Right cardiac atrium (tissue), 5 donors: ENCODE measurements around the gene SKA3. TPM values are rescaled to one million over a fixed set of nuclear protein-coding genes. Genes with fewer than 3 reads are reported as not detected.

Experiments
- ATAC-seq, 2 donors: fragments of 200-7000 bp; cut with Tn5 transposase; one replicate each; pipeline versions ENCODE4 v1.8.0 to v1.9.1; 2020; ENCODE audit warnings: moderate library complexity in 2 of 2, mild to moderate bottlenecking in 1 of 2
- DNase-seq, 3 donors: peaks; one replicate each; pipeline ENCODE4 v3.0.0-alpha.2; 2020
- H3K27ac ChIP-seq: one replicate; pipeline ENCODE4 v1.5.1; 2013; ENCODE audit warnings: mild to moderate bottlenecking, low read length, control low read depth, moderate library complexity
- H3K27me3 ChIP-seq: one replicate; pipeline ENCODE4 v1.6.1; 2013; ENCODE audit not compliant: control insufficient read depth, insufficient read depth
- H3K4me1 ChIP-seq: one replicate; pipeline ENCODE4 v1.6.1; 2013; ENCODE audit warnings: low read length; ENCODE audit not compliant: control insufficient read depth, insufficient read depth
- H3K4me3 ChIP-seq: one replicate; pipeline ENCODE4 v1.5.1; 2013; ENCODE audit warnings: low read length, control low read depth
- H3K9me3 ChIP-seq: one replicate; pipeline ENCODE4 v1.6.1; 2013; ENCODE audit warnings: low read length; ENCODE audit not compliant: control insufficient read depth
- WGBS: extraction: QIAGEN DNeasy Blood & Tissue Kit; methylation state at CpG from one replicate; pipeline ENCODE4 v1.1.7; 2013; 5-methylcytosine and 5-hydroxymethylcytosine counted together
- intact Hi-C, 4 donors: fragments of 100-400 bp; cut with DNase I; formaldehyde crosslinking; loops; one replicate each; pipeline versions ENCODE4 v1.11.0 to v1.14.0; 2022 to 2023
- polyA plus RNA-seq: library from polyadenylated mRNA; stranded (reverse); fragments of 200-250 nt; gene quantifications from one replicate; pipeline ENCODE4 v1.2.3, GENCODE V29; 2013
- total RNA-seq, 4 donors: library from RNA; stranded (reverse); fragmentation: NEBNext Ultra II Directional; extraction: Animal tissue kit (Norgen Biotek cat#: 25700); gene quantifications; one replicate each; pipeline ENCODE4 v1.2.1, GENCODE V29; 2021
- donor health status: healthy with polysubstance abuse.
- donor health status: DM: no; HTN: yes; CAD: no.
- donor health status: DM: no; HTN: no; CAD: no.
- donor health status: DM: no; HTN: yes; CAD: no; lungs with severe emphysema.
- donor health status: DM: yes; HTN: yes; CAD: no.

SKA3 gene
- total and polyA plus RNA-seq, 5 donors, result 0.07 to 0.91 (median 0.45) TPM; not detected in 1

DNA sequence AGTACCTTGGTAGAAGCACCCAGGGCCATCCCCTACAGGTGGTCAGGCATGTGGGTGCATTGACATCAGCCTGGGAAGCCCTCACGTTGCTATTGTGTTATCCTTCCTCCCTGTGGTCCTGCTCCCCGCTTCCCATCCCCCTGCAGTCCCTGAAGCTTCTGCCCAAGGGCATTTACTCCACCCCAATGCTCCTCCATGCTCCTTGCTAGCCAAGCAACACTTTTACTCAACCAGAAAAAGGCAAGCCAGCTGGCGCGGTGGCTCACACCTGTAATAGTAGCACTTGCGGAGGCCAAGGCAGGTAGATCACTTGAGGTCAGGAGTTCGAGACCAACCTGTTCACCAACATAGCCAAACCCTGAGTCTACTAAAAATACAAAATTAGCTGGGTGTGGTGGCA lies 60.2 kb downstream of the SKA3 start:
- Histone ChIP-seq H3K27me3 (no peaks in the 10 kb centered on the region), H3K9me3 (no peaks in the 10 kb centered on the region), H3K4me3 (no peak overlapping the region), H3K27ac (no peak overlapping the region), H3K4me1 (no peaks in the 10 kb centered on the region)
- ATAC-seq (no peak), DNase-seq (no peak)
- 92% methylated on average over 6 of the region's 6 CpGs for WGBS
- intact Hi-C loops, result loop anchor here in 1 of 4 donors (10.0 kb wide), 1 partner anchor 359 kb away; no protein-coding TSS in a partner anchor

DNA sequence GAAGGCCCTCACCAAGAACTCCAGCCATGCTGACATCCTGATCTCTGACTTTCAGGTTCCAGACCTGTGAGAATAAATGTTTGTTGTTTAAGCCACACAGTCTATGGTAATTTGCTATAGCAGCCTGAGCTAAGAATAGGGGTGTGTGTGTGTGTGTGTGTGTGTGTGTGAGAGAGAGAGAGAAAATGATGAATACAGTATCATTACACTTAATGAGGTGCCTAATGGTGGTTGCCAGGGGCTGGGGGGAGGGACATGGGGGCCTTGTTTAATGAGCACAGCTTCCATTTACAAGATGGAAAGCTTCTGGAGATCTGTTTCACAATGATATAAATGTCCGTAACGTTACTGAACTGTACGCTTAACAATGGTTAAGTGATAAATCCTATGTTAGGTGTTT lies 61.1 kb downstream of the SKA3 start:
- intact Hi-C loops, result loop anchor here in 1 of 4 donors (10.0 kb wide), 1 partner anchor 360 kb away; no protein-coding TSS in a partner anchor
- 87% methylated on average over 3 of the region's 3 CpGs for WGBS
- no peaks in the 10 kb centered on the region for H3K9me3 ChIP-seq
- H3K27ac ChIP-seq, result no peak overlapping the region
- H3K4me1 ChIP-seq, result no peaks in the 10 kb centered on the region
- DNase-seq (no peak), ATAC-seq (no peak)
- H3K4me3 ChIP-seq, result no peak overlapping the region
- no peaks in the 10 kb centered on the region for H3K27me3 ChIP-seq

DNA sequence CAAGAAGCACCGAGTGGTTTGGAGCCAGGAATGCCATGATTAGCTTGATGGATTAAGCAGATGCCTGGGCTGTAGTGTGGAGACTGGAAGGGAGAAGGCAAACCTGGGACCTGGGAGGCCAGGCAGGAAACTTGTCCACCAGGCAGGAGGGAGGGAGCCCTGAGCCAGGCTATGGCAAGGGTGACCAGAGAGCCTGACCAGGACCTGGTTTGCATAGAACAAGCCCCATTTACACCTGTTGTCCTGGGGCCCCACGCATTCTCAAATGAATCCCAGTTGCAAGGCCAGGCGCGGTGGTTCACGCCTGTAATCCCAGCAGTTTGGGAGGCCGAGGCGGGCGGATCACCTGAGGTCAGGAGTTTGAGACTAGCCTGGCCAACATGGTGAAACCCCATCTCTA lies 64.8 kb downstream of the SKA3 start:
- 88% methylated on average over 8 of the region's 8 CpGs for WGBS
- Histone ChIP-seq H3K4me1 (no peaks in the 10 kb centered on the region), H3K9me3 (no peaks in the 10 kb centered on the region), H3K27ac (no peak overlapping the region), H3K4me3 (no peak overlapping the region), H3K27me3 (no peaks in the 10 kb centered on the region)
- DNase-seq (no peak), ATAC-seq (no peak)
- intact Hi-C loops, result loop anchor here in 2 of 4 donors (5.0 to 10.0 kb wide), 2 partner anchors 363 to 366 kb away; no protein-coding TSS in a partner anchor

DNA sequence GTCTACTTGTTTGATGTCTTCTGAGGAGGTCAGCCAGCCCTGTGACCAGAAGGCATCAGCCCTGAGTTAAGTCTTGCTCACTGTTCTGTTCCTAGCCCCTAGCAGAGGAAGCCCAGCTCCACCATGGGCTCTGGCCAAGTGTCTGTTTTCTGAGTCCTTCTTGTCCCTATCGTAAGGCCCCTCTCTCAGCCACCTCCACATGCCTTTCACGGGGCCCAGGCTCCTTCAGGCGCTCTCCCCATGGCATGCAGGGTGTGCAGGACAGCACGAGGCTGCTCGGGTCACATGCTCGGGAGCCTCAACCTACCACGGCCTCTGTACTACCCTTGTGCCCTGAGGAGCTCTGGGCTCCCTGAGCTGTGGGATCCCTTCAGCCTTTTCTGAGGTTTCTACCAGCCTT lies 67.2 kb downstream of the SKA3 start:
- Histone ChIP-seq H3K27ac (no peak overlapping the region), H3K9me3 (no peaks in the 10 kb centered on the region), H3K27me3 (no peaks in the 10 kb centered on the region), H3K4me1 (no peaks in the 10 kb centered on the region), H3K4me3 (no peak overlapping the region)
- intact Hi-C loops, result no loop called here
- no peak for ATAC-seq
- no peak for DNase-seq
- WGBS, result 87% methylated on average over 7 of the region's 7 CpGs

DNA sequence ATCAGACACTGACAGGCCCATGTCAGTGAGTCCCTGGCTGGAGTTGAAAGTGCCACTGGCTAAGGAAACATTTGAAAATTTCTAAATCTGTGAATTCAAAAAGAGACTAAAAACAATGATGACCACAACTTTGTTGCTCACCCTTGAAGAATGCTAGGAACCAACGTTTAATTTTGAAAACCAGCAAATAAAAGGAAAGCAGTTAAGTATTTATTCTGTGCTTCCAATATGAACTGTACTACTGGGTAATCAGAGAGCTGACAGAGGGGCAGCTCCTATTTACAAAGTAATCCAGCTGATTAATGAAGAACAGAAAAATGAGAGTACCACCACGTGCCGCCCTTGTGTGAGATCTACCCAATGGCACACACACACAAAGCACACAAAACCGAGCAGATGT lies 70.3 kb downstream of the SKA3 start:
- DNase-seq (no peak), ATAC-seq (no peak)
- Histone ChIP-seq H3K4me1 (no peaks in the 10 kb centered on the region), H3K27me3 (no peaks in the 10 kb centered on the region), H3K9me3 (no peaks in the 10 kb centered on the region), H3K4me3 (no peak overlapping the region), H3K27ac (no peak overlapping the region)
- intact Hi-C loops, result no loop called here
- WGBS, result 59% methylated on average over 4 of the region's 4 CpGs

DNA sequence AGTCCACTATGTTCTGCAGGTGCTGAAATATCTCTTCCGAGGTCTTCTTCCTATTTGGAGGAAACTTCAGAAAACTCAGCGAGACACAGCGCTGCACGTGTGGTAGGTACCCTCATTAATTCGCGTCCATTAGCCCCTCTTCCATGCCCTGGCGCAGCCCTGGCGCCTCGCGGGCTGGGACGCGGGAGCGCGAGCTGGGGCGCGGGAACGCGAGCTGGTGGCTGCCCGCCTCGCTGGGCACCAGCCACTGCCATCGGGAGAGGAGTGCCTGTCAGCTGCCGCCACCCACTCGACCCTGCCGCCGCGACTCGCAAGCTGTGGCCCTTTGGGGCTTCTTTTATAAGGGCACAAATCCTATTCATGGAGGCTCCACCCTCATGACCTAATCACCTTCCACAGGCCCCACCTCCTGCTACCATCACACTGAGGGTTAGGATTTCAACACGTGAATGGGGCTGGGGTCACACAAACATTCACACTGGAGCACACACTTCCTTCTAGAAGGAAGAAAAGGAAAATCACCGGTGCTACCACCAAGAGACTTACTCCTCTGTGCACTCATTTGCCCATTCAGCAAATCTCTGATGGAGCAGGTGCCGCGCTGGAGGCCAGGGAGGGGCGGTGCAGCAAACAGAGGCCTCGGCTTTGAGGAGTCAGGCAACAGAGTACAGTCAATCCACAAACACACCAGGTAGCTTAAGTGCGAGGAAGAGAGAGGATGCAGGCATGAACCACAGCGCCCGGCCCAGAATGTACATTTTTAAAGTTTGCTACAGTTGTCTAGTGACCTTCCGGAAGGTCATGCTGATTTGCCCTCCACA lies 71.9 kb downstream of the SKA3 start:
- no peak overlapping the region for H3K4me3 ChIP-seq
- H3K9me3 ChIP-seq, result no peaks in the 10 kb centered on the region
- no peak for DNase-seq
- H3K4me1 ChIP-seq, result no peaks in the 10 kb centered on the region
- H3K27ac ChIP-seq, result no peak overlapping the region
- no peak for ATAC-seq
- H3K27me3 ChIP-seq, result no peaks in the 10 kb centered on the region
- 96% methylated on average over 37 of the region's 37 CpGs for WGBS
- intact Hi-C loops, result no loop called here

Other genes starting within 250 kb of the SKA3 start
- gene LATS2, start 115.0 kb downstream of the SKA3 start, total RNA-seq, result 10 to 100 TPM; 22.1 to 36.7 (median 23.6) TPM
- 10.5 TPM for gene LATS2, start 115.0 kb downstream of the SKA3 start, polyA plus RNA-seq
- 100 to 1,000 TPM; 226 to 263 (median 251) TPM for gene SAP18, start 36.4 kb downstream of the SKA3 start, total RNA-seq
- gene SAP18, start 36.4 kb downstream of the SKA3 start, polyA plus RNA-seq, result 104 TPM
- gene MRPL57, start 106 bp upstream of the SKA3 start, total RNA-seq, result 10 to 100 TPM; 19.3 to 25.5 (median 23.5) TPM
- 38.8 TPM for gene MRPL57, start 106 bp upstream of the SKA3 start, polyA plus RNA-seq